Fibroblast of mammary gland (primary cell): ENCODE data around the gene NFIX.

Experiments
- DNase-seq: peaks from one replicate; pipeline ENCODE4 v3.0.0-alpha.2; 2010; ENCODE audit warnings: low read depth
- H3K4me3 ChIP-seq: 2 replicates; pipeline ENCODE4 v1.5.1; 2011; ENCODE audit warnings: low read depth, mild to moderate bottlenecking, low read length, moderate library complexity; ENCODE audit not compliant: control insufficient read depth
- TF ChIP-seq, protein P1 (sequence below): conservative IDR thresholded peaks from 2 replicates; pipeline ENCODE4 v1.5.1; 2011; ENCODE audit warnings: low read depth, low read length, inconsistent platforms; ENCODE audit not compliant: control insufficient read depth, insufficient read depth

NFIX gene

DNA sequence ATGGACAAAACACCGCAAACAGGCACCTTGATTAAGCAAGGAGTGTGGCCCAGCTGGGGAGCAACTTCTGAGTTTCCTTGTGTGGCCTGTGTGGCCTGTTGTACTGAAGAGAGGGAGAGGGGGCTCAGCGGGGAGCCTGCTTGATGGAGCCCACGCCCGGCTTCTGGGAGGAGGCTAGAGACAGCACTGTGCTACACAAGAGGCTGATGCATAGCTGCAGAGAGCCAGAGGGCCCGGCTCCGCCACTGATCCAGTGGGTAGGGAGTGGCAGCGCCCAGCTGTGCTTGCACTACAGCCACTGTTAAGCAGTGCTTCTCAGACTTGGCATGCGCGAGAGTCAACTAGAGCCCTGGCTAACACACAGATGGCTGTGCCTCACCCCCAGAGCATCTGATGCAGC lies 88.4 kb downstream of the NFIX start:
- H3K4me3 ChIP-seq = no peak overlapping the region
- TF ChIP-seq, protein P1, sequence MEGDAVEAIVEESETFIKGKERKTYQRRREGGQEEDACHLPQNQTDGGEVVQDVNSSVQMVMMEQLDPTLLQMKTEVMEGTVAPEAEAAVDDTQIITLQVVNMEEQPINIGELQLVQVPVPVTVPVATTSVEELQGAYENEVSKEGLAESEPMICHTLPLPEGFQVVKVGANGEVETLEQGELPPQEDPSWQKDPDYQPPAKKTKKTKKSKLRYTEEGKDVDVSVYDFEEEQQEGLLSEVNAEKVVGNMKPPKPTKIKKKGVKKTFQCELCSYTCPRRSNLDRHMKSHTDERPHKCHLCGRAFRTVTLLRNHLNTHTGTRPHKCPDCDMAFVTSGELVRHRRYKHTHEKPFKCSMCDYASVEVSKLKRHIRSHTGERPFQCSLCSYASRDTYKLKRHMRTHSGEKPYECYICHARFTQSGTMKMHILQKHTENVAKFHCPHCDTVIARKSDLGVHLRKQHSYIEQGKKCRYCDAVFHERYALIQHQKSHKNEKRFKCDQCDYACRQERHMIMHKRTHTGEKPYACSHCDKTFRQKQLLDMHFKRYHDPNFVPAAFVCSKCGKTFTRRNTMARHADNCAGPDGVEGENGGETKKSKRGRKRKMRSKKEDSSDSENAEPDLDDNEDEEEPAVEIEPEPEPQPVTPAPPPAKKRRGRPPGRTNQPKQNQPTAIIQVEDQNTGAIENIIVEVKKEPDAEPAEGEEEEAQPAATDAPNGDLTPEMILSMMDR = no peak
- DNase-seq = no peak

DNA sequence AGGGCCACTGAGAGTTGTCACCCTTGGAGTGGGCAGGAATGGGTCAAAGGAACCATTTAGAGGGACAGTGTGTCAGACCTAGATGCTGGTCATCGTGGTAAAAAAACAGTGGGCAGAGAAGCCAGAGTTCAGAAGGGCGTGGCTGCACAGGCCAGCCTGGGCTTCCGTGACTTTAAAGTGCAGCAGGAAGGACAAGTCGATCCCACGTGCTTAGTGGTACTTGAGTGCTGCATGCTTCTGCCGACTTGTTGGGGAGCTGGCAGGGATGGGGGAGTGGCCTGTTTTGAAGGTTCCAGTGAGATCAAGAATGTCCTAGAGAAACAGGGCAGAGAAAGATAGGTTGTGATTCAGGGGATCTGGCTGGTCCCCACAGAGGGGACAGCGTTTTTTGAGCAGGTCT lies 90.4 kb downstream of the NFIX start:
- TF ChIP-seq, protein P1 = no peak
- DNase-seq = no peak
- no peak overlapping the region for H3K4me3 ChIP-seq

DNA sequence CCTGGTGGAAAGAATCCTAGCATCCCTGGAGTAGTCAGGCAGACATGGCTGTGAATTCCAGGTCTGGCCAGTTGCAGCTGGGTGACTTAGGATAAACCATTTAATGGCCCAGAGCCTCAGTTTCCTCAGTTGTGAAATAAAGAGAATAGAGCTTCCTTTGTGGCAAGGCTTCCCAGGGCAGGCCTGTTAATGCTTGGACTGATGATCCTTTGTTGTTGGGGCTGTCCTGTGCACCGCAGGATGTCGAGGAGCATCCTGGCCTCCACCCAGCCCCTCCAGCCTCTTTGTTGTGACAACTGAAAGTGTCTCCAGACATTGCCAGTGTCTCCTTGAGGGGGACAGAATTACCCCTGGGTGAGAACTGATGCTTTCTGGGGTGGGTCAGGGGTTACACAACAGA lies 91.1 kb downstream of the NFIX start:
- TF ChIP-seq, protein P1 = no peak
- H3K4me3 ChIP-seq = no peak overlapping the region
- no peak for DNase-seq

DNA sequence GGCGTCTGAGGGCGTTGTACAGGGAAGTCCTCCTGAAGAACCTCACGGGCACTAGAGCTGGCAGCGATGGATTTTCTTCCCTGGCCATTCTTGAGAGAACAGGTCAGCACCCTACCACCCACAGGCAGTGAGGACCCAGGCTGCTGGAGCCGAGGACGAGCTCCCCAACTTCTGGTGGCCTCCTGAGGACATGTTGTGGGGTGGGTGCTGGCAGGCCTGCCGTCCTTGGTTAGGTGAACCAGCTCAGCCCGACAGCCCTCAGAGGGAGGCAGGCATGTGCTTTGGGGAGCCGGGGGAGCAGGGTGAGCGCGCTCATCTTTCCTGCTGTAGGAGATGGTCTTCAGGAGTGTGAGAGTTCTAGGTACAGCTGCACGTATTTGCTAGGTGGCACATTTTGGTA lies 92.0 kb downstream of the NFIX start:
- DNase-seq = no peak
- TF ChIP-seq, protein P1 = no peak
- H3K4me3 ChIP-seq = no peak overlapping the region

- TF ChIP-seq, protein P1 = no peak
- no peak overlapping the region for H3K4me3 ChIP-seq
- DNase-seq = no peak
Observed at GRCh38 chr19:13087795-13088537, 92.7 kb downstream of the NFIX start.

- H3K4me3 ChIP-seq = no peak overlapping the region
- TF ChIP-seq, protein P1 = peak; percentile 40
- DNase-seq = no peak
Observed at GRCh38 chr19:13089139-13089856, 94.0 kb downstream of the NFIX start.
